ENCODE data around the gene HDAC10. TPM values are rescaled to one million over a fixed set of nuclear protein-coding genes. Genes with fewer than 3 reads are reported as not detected.

Gene HDAC10
- total RNA-seq, 2 donors from 2014 or later: 14.1 to 23.6 TPM

GRCh38 chr22:50260801-50261614 is 9.9 kb upstream of the HDAC10 start:
- intact Hi-C loops (cut with DNase I): no loop called here
- DNase-seq (ENCODE audit: low spot score): no peak

GRCh38 chr22:50260434-50260800 is 9.4 kb upstream of the HDAC10 start:
- DNase-seq (ENCODE audit: low spot score): no peak
- intact Hi-C loops (cut with DNase I): no loop called here

- intact Hi-C loops (cut with DNase I): loop anchor here in 1 of 2 donors (10.0 kb wide), 1 partner anchor 245 kb away; the partner anchor contains the start of genes LMF2 and NCAPH2
- DNase-seq (ENCODE audit: low spot score): no peak
Measured at GRCh38 chr22:50259302-50259701, 8.2 kb upstream of the HDAC10 start.

GRCh38 chr22:50258361-50259292 is 7.6 kb upstream of the HDAC10 start:
- intact Hi-C loops (cut with DNase I): loop anchor here in 1 of 2 donors (10.0 kb wide), 1 partner anchor 246 kb away; the partner anchor contains the start of genes LMF2 and NCAPH2
- no peak for DNase-seq (ENCODE audit: low spot score)

GRCh38 chr22:50257451-50258360 is 6.6 kb upstream of the HDAC10 start:
- intact Hi-C loops (cut with DNase I): loop anchor here (1.0 to 10.0 kb wide), 2 partner anchors 40 to 247 kb away; partner anchors contain the start of genes LMF2 (in 1 of the 2) and NCAPH2 (in 1 of the 2)
- DNase-seq (ENCODE audit: low spot score): no peak

GRCh38 chr22:50257041-50257440 is 6.0 kb upstream of the HDAC10 start:
- intact Hi-C loops (cut with DNase I): loop anchor here (1.0 to 10.0 kb wide), 2 partner anchors 40 to 248 kb away; partner anchors contain the start of genes LMF2 (in 1 of the 2) and NCAPH2 (in 1 of the 2)
- DNase-seq (ENCODE audit: low spot score): no peak

- DNase-seq (ENCODE audit: low spot score): no peak
- intact Hi-C loops (cut with DNase I): loop anchor here in 1 of 2 donors (10.0 kb wide), 1 partner anchor 248 kb away; the partner anchor contains the start of genes LMF2 and NCAPH2
Measured at GRCh38 chr22:50256258-50256862, 5.3 kb upstream of the HDAC10 start.

- intact Hi-C loops (cut with DNase I): loop anchor here in 1 of 2 donors (10.0 kb wide), 1 partner anchor 249 kb away; the partner anchor contains the start of genes LMF2 and NCAPH2
- no peak for DNase-seq (ENCODE audit: low spot score)
Measured at GRCh38 chr22:50255607-50256006, 4.5 kb upstream of the HDAC10 start.

GRCh38 chr22:50255099-50255498 is 4.0 kb upstream of the HDAC10 start:
- no peak for DNase-seq (ENCODE audit: low spot score)

GRCh38 chr22:50253941-50254340 is 2.9 kb upstream of the HDAC10 start:
- DNase-seq (ENCODE audit: low spot score): no peak
- intact Hi-C loops (cut with DNase I): loop anchor here in 1 of 2 donors (5.0 to 10.0 kb wide), 2 partner anchors 88 to 251 kb away; partner anchors contain the start of genes LMF2, NCAPH2 and PPP6R2

More at GRCh38 chr22:50255099-50255498, 4.0 kb upstream of the HDAC10 start:
- intact Hi-C loops (cut with DNase I): loop anchor here in 1 of 2 donors (10.0 kb wide), 1 partner anchor 250 kb away; the partner anchor contains the start of genes LMF2 and NCAPH2

GRCh38 chr22:50253046-50253915 is 2.2 kb upstream of the HDAC10 start:
- intact Hi-C loops (cut with DNase I): loop anchor here in 1 of 2 donors (5.0 to 10.0 kb wide), 2 partner anchors 89 to 252 kb away; partner anchors contain the start of genes LMF2, NCAPH2 and PPP6R2
- DNase-seq (ENCODE audit: low spot score): no peak

GRCh38 chr22:50252082-50253045 is 1.3 kb upstream of the HDAC10 start:
- DNase-seq (ENCODE audit: low spot score): no peak
- intact Hi-C loops (cut with DNase I): loop anchor here in 1 of 2 donors (5.0 to 10.0 kb wide), 2 partner anchors 90 to 252 kb away; partner anchors contain the start of genes LMF2, NCAPH2 and PPP6R2

GRCh38 chr22:50251477-50252081 is 514 bp upstream of the HDAC10 start:
- intact Hi-C loops (cut with DNase I): loop anchor here in 1 of 2 donors (5.0 to 10.0 kb wide), 2 partner anchors 91 to 253 kb away; partner anchors contain the start of genes LMF2, NCAPH2 and PPP6R2
- no peak for DNase-seq (ENCODE audit: low spot score)

GRCh38 chr22:50250249-50250554 is 863 bp downstream of the HDAC10 start:
- intact Hi-C loops (cut with DNase I): loop anchor here in 1 of 2 donors (5.0 to 10.0 kb wide), 2 partner anchors 92 to 255 kb away; partner anchors contain the start of genes LMF2, NCAPH2 and PPP6R2
- DNase-seq (ENCODE audit: low spot score): no peak
